SIG-M5 (cell line): ENCODE measurements around the gene AHNAK.

ENCODE experiments used
- DNase-seq: peaks from one replicate; lab custom pipeline; 2025; lab: John Stamatoyannopoulos, UW

The AHNAK gene

DNA sequence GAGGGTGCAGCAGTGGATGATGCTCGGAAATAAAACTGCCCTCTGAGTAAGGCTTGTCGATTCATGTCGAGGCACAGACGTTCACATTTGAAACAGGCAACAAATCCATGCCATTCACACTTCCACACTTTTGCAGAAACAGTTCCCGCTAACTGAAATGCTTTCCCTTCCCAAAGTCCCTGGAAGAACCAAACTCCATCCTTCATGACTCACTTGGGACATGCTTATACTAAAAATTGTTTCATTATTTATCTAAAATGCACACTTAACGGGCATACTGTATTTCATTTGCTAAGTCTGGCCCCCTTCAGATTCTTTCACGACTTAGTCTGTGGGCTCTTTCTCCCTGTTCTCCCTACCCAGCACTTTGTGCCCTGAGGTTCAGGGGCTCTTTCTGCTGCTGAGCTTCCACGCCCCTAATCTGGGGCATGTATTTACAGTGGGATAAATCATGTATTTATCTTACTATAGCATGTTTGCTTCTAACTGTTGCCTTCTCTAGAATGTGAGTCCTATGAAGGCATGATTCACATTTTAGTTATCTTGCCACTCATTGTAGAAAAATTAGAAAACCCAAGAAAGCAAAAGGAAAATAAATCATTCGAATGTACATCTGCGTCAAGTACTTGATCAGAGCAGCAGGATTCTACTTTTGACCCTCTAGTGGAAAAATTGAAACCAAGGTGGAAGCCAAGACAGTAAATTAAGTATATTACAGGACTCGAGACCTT is 115.3 kb downstream of the AHNAK start:
- no peak for DNase-seq

DNA sequence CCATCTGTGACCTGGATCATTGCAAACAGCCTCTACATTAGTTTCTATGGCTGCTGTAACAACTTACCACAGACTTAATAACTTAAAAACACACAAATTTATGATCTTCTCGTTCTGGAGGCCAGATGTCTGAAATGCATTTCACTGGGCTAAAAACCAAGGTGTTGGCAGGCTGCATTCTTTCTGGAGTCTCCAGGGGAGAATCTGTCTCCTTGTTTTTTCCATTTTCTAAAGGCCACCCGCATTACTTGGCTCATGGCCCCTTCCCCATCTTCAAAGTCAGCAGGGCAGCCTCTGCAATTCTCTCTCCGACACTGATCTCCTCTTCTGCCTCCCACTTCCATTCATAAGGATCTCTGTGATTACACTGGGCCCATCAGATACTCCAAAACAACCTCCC is 116.2 kb downstream of the AHNAK start:
- DNase-seq: no peak

DNA sequence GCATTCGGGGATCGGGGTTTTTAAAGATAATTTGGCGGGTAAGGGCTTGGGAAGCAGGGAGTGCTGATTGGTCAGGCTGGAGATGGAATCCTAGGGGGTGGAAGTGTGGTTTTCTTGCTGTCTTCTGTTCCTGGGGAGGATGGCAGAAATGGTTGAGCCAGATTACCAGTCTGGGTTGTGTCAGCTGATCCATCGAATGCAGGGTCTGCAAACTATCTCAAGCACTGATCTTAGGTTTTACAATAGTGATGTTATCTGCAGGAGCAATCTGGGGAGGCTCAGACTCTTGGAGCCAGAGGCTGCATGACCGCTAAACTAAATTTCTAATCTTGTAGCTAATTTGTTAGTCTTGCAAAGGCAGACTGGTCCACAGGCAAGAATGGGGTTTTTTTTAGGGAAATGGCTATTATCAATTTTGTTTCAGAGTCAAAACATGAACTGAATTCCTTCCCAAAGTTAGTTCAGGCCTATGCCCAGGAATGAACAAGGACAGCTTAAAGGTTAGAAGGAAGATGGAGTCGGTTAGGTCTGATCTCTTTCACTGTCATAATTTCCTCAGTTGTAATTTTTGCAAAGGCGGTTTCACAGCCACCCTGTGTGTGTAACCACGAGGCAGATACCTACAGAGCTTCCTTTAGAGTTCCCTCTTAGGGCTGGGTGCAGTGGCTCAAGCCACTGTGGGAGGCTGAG is 117.6 kb downstream of the AHNAK start:
- no peak for DNase-seq

DNA sequence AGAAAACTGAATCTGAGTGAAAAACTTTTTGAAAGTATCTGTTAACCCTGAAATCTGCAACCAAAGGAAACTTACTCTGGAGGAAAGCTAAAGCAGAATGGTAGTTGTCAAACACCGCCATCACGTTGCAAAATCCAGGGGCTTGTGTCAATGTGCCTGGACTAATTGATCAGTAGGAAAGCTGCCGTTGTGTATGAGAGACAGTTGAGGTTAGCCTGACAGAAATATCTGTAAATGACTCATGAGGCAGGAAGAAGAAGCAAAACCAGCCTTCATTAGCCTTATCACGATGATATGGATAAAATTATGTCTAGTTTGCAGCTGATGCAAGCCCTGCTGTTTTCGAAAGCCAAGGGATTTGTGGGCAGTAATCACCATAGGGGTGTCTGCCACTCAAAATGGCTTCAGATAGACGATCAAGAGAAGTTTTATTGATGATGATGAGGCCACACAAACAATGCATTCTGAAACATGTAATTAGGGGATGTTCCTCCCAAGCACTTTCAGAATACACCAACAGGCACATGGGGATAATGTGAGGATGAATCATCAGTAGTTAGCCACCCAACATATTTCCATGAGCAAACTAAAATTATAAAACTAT is 118.9 kb downstream of the AHNAK start:
- DNase-seq: peak; percentile 73

DNA sequence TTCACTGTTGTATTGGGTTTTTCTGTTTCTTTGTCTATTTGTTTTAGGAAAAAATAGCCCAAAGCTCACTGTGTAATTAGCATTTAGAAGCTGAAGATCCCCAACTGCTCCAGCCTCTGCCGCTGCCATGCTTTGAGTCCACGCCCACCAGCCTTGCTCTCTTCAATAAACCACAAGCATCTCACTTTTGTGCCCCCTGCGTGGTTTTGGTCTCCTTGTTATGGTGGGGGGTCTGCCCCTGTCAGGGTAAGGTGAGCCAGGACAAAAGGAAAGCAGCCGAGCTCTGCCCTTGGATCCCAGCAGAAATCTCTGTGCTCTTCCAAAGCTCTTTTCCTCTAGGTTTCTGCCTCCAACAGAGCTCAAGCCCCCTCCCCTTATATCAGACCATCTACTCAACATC is 123.6 kb downstream of the AHNAK start:
- no peak for DNase-seq

DNA sequence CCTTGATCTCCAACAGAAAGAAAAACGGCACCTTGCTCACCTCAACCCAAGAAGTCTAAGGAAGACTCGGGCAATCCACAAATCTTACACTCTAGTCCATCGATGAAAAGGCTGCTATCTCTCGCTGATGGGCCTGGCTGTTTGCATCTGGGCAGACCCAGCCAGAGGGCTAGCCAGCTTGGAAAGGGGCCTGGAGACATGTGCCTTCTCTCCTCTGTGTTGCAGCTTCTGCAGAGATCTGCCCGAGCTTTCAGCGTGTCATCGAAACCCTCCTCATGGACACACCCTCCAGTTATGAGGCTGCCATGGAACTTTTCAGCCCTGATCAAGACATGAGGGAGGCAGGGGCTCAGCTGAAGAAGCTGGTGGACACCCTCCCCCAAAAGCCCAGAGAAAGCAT is 124.6 kb downstream of the AHNAK start:
- no peak for DNase-seq

GRCh38 chr11:62420882-62421281 is 125.7 kb downstream of the AHNAK start:
- no peak for DNase-seq

GRCh38 chr11:62419943-62420342 is 126.7 kb downstream of the AHNAK start:
- no peak for DNase-seq

DNA sequence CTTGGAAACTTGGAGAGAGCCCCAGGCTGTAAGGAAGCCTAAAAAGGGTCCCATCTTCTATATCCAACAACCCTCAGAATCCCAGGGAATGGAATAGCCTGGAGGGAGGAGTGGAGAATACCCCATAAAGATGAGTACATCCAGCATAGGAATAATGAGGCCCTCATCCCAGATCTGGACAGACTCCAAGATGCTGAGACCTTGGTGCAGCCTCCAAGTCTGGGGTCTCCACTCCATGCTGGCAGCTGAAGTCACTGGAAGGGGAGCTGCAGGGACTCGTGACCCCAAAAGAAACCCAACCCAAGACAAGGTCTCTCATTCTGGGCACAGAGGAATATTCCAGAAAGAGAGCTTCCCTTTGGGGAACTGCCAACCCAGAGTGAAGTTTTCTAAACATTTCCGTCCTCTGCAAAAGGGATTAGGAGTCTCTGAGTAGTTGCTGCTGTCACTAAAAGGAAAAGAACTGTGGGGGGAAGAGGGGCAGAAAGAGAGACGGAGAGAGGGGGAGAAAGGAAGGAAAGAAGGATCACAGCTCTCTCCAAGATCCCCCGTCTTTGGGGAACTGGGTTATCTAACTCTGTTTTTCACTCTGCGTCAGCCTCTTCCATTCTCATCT is 127.2 kb downstream of the AHNAK start:
- no peak for DNase-seq

DNA sequence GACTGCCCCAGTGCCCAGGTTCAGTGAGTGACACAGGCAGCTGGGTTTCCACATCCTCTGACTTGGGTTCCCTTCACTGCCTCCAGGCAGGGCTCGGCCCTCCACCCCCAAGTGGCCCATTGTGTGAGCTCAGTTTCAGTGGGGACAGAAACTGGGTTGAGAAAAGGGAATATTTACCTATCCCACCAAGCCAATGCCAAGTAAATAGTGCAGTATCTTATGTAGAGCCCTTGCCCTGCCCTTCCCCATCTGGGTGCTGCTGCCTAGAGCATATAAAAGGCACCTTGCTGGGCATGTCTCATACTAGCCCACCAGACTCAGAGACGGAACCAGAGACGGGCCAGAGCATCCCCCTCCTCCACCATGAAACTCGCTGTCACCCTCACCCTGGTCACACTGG is 127.9 kb downstream of the AHNAK start, which contains the start of gene SCGB1A1:
TSS of gene SCGB1A1 (plus strand) at position 301 of the 400 bp plus-strand sequence. CDS start at position 364, 63 bp downstream.
- DNase-seq: no peak

GRCh38 chr11:62418136-62418535 is 128.5 kb downstream of the AHNAK start:
- DNase-seq: no peak

DNA sequence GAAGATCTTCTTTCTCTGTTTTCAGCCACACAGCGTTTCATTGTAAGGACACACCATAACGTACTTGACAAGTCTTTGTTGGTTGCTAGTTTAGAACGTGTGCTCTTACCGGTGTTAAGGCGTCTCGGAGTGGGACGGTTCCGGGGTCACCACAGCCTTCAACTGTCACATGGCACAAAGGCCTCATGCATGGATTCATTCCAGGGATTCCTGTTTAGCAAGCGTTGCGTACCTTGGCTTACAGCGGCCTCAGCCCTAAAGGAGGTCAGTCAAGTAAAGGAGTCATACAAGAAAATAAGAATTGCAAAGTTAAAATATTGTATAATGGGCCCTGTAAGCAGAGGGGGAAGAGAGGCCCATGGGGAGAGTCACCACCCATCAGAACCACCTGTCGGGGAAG is 130.0 kb downstream of the AHNAK start:
- no peak for DNase-seq

GRCh38 chr11:62413060-62413696 is 133.4 kb downstream of the AHNAK start:
- DNase-seq: no peak

- DNase-seq: no peak
These were observed 135.1 kb downstream of the AHNAK start for GRCh38 chr11:62411524-62411923.

GRCh38 chr11:62410972-62411371 is 135.6 kb downstream of the AHNAK start:
- DNase-seq: no peak

GRCh38 chr11:62409831-62410230 is 136.8 kb downstream of the AHNAK start:
- no peak for DNase-seq

- DNase-seq: no peak
These were observed 140.6 kb downstream of the AHNAK start for GRCh38 chr11:62406034-62406433.

- no peak for DNase-seq
These were observed 141.7 kb downstream of the AHNAK start for GRCh38 chr11:62404901-62405300.

GRCh38 chr11:62404435-62404834 is 142.2 kb downstream of the AHNAK start:
- no peak for DNase-seq

GRCh38 chr11:62402960-62403730 is 143.5 kb downstream of the AHNAK start:
- DNase-seq: no peak

GRCh38 chr11:62402226-62402959 is 144.2 kb downstream of the AHNAK start:
- DNase-seq: no peak
